ENCODE results near the gene MAP4.
"Not testable (repeated sequence)": the region's sequence is repeated elsewhere in the genome, so short reads cannot be mapped to it uniquely, and the experiment has no call there.

MAP4 gene

DNA sequence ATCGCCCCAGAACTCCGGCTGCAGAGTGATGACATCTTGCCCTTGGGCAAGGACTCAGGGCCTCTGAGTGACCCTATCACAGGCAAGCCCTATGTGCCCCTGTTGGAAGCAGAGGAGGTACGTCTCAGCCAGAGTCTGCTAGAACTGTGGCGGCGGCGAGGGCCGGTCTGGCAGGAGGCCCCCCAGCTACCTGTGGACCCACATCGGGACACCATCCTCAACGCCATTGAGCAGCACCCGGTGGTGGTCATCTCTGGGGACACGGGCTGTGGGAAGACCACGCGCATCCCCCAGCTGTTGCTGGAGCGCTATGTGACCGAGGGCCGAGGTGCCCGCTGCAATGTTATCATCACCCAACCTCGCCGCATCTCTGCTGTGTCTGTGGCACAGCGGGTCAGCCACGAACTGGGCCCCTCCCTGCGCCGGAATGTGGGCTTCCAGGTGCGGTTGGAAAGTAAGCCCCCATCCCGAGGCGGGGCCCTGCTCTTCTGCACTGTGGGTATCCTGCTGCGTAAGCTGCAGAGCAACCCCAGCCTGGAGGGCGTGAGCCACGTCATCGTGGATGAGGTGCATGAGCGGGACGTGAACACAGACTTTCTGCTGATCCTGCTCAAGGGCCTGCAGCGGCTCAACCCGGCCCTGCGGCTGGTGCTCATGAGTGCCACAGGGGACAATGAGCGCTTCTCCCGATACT is 169.9 kb downstream of the MAP4 start:
- DNase-seq (ENCODE audit: low read depth): no peak

DNA sequence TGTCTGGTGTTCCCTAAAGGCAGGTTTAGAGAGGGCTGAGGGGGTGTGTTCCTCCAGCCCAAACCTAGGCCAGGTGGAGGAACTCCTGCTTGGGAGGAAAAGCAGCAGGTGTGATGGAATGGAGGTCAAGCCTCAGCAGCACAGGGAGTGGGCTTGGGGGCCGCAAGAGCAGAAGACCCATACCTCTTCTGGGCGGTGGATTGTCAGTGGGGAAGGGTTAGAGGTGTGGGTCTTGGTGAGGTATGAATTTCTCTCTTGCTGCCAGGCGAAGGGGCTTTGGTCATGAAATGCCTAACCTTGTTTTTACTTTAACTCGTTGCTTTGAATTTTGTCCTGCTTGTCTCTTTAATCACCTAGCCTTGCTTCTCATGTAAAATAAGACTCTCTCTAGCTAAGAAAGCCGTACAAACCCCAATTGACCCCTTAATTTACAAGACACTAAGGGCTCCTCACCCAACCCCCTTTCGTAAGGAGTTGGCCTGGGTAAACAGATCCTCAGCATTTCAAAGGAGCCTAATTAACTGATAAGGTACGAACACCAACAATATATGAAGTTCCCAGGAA is 174.3 kb downstream of the MAP4 start:
- DNase-seq (ENCODE audit: low read depth): no peak

DNA sequence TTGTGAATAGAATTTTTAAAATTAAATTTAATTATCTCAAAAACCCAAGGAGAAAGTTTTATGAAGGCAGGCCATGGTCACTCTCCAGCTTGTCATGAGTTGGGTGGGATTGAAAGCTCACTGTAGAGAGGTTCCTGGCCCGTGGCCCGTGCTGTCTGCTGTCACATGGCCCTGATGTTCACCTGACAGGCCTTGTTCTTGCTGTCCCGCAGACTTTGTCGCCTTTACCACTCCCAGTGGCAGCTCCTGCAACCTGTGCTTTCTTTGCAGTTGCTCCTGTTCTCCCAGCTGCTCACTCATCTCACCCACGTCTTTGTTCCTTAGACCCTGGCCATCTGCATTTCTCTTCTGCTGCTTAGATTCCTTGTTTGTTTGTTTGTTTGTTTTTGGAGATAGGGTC is 177.7 kb downstream of the MAP4 start:
- no peak for DNase-seq (ENCODE audit: low read depth)

DNA sequence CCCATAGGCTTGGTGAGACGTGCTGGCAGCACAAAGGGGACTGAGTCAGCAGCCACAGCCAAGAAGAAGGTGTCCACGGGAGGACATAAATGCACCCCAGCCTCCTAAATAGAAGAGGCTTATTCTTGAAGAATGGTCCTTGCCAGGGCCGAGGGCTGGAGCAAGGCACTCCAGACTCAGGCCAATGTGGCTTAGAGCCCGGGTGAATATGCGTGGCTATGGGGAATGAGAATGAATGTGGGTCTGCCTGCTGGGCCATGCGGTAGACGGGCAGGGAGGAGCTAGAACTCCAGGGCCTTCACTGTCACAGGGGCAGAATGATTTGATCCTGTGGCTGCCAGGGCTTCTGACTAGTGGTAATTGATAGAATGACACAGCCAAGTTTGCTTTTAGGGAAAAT is 179.2 kb downstream of the MAP4 start:
- DNase-seq (ENCODE audit: low read depth): no peak

DNA sequence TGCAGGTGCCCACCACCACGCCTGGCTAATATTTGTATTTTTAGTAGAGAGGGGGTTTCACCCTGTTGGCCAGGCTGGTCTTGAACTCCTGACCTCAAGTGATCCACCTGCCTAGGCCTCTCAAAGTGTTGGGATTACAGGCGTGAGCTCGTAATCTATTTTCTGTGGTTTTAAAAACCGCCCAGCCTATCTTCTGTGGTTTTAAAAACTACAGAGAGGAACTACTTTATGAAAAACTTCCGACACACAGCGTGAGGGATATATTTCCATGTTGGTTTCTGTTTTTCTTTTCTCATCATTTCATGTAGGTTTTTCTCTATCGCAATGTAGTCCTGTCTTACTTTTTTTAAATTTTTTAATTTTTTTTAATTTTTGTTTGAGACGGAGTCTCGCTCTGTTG is 186.7 kb downstream of the MAP4 start:
- DNase-seq (ENCODE audit: low read depth): not testable (repeated sequence)

DNA sequence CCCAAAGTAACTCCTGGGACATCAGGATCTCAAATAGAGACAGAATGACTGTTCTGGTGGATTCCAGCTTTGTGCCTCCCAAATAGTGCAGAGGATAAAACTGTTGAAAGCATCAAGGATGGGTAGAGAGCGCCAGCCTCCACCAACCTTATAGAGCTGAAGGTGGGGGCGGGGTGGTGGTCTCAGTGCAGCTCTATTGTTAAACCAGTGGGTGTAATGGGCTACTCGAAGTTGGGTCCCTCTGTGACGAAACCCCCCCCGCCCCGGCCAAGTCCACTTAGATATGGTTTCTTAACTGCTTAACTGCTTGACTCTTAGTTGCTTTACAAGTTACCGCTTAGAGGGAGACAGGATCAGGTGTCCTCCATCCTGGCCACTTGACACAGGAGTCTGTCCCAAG is 190.6 kb downstream of the MAP4 start:
- no peak for DNase-seq (ENCODE audit: low read depth)

DNA sequence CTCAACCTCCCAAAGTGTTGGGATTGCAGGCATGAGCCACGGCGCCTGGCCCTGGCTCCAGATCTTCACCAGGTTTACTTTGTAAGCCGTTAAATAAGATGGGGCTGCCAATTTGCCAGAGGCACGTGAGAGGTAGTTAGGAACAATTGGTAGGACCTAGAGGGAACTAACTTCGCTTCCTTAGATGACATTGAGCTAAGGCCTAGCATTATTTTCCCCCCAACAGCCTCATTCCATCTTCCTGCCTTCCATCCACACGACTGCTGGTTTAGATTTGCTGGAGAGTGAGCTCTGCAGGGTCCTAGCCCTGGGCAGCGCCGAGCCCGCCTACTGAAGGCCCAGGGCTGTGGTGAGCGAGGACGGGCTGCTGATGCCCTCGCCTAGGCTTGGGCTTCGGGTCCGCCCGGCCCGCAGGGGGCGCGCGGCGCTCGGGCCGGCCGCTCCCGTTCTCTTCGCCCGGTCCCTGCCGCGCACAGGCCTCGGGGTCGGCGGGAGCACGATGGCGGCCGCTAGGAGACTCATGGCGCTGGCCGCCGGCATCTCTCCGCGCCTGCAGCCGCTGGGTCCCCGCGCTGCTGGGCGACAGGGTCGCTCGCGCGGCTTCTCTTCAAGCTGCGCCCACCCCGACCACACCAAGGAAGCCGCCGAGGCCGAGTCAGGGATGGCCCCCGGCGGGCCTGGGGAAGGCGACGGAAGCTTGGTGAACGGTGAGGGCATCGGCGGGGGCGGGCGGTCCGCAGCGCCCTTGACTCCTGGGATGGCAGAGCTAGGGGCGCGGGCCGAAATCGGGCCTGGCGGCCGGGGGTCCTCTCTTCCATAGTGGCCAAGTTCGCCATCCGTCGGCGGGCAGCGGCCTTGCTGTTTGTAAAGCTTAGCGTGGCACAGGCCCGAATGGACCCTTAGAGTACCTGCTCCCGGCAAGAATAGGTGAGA is 191.4 kb downstream of the MAP4 start:
- DNase-seq (ENCODE audit: low read depth): peak; percentile 67

DNA sequence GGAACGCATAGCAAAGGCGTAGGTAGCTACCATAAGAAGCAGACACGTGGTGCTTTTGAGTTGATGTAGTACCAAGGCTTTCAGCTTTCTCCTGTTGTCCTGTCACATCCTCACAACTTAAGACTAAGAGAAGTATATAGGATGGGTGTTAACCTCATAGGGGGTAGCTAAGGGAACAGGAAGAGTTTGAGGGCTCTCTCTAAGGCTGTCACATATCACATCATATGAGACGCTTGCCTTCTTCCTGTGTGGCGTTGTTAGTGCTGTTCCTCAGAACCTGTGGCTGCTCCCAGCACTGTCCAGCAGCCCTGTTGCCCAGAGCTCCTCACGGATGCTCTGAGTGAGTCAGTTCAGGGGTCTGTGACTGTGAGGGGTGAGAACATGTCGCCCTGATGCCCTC is 198.6 kb downstream of the MAP4 start:
- DNase-seq (ENCODE audit: low read depth): no peak

DNA sequence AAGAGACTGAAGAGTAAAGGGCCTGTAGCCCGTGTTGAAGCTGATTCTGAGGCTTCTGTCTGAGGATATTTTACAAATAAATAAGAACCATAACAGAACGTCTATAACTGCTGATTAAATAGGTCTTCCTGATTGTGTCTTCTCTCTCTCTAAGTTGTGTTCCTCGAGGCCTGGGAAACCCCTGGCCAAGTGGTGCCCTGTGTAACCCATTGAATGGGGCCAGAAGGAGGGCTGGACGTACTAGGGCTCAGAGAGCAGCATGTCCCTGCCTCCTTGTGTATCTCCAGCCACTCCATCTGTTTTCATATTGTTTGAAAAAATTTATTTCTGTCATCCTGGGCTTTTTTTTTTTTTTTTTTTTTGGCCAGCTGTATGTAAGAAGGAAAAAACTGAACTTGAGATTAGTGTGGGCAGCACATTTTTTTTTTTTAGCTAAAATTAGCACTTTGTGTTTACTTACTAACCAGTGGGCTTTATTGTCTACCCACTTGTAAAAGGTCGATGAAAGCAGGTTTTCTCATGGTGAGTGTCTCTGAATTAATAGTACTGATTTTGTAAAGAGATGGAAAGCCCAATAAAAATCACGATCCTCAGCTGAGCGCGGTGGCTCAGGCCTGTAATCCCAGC is 202.6 kb downstream of the MAP4 start:
- DNase-seq (ENCODE audit: low read depth): no peak

DNA sequence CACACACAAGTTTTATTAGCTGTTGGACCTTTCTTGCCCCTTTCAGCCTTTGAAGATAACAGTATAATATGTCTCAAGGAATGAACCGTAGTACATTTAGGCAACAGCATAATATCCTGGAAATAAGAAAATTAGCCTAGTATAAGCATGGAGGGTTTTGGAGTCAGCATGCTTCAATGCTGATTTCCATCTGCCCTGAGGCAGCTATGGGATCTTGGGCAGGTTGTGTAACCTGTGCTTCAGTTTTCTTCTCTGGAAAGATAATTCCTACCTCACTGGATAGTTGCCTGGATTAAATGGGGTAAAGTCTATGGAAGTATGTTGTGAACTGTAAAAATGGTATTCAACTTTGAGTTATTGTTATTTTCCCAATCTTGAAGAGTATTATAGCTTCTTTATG is 211.6 kb downstream of the MAP4 start:
- DNase-seq (ENCODE audit: low read depth): no peak

DNA sequence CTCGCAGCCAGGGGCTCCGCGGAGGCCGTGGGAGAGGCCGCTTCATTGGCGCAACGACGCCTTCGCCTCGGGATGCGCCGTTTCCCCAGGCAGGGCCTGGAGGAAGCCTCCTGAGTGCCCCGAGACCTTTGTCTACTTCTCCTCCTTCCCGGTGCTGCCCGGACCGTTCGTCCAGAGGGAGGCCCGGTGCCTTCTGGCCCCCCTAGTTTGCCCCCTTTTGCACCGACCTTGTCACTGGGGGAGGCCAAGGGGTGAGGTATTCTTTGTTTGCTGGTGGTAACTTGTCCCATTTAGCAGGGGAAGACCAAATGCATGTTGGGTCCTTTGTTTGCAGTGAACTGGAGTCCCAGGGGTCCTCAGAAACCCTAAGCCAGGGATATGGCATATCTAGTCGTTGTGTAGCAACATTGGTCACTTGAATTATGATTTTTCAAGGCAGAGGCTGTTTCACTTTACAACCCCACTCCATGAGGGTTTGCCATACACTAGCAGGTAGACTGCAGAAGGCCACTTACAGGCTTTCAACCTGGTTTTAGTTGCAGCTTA is 212.7 kb downstream of the MAP4 start:
- DNase-seq (ENCODE audit: low read depth): no peak

DNA sequence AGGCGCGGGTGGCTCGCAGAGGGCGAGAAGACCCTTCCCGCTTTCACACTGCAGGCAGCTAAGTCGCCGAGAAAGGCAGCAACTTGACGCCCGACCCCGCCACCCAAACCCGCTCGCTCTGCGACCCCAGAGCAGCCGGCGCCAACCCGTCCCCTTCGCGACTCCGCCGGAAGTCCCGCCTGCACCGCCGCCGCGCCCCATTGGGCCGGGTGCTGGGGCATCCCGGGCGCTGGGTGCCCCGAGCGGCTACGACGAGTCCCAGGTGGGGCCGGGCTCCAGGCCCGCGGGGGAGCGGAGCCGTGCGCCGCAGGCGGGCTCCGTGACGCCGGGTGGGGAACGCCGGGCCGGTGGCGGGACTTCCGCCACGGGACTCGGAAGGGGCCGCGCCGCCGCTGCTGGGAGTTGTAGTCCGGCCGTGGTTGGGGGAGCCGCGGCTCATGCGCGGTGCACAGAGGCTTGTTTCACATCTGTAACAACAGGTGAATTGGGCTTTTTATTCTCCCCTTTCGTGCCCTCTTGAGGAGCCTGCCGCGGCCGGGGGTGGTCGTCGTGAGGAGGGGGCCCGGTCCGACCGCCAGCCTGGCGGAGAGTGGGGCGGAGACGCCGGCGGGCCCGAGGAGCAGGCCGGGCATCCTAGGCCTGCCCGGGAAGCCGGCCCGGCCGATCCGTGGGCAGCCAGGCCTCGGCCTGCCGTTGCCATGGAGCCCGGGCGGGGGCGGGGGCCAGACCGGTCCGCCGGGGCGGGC is 213.3 kb downstream of the MAP4 start, which contains the start of gene DHX30:
Gene DHX30 (plus strand): TSS at position 405 of the 746 bp plus-strand sequence. CDS start 7,546 bp downstream, outside the sequence.
- peak; percentile 73 for DNase-seq (ENCODE audit: low read depth)
